Loucy (cell line): ENCODE results near the gene ADAM23.

Source experiments
- EZH2phosphoT487 ChIP-seq: fragments of 200-600 bp; IDR thresholded peaks from 2 replicates; pipeline ENCODE4 v1.6.1; 2018; ENCODE audit warnings: antibody characterized with exemption, mild to moderate bottlenecking, moderate library complexity, borderline replicate concordance
- TF ChIP-seq, protein P1 (sequence below): fragments of 200-600 bp; sonication (generic); conservative IDR thresholded peaks from 2 replicates; pipeline ENCODE4 v1.5.1; 2014; ENCODE audit warnings: mild to moderate bottlenecking, antibody characterized with exemption, low read length

DNA sequence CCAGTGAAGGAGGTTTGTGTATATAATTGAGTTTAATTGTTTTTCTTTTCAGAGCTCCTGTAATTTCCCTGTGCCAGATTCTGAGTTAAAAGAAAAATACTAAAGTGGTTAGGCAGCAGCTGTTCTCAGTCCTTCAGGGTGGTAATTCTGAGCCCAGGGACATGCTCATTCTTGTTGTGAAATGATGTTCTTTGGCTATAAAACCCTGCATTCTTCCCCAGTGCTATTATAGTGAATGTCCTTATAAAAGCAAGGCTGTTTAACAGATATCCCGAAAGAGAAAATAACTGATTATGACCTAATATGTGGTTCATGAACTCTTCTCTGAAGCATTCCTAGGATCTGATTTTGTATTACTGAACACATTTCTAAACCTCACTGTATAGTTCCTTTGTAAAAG, 34.0 kb downstream of the ADAM23 start:
- TF ChIP-seq, protein P1, sequence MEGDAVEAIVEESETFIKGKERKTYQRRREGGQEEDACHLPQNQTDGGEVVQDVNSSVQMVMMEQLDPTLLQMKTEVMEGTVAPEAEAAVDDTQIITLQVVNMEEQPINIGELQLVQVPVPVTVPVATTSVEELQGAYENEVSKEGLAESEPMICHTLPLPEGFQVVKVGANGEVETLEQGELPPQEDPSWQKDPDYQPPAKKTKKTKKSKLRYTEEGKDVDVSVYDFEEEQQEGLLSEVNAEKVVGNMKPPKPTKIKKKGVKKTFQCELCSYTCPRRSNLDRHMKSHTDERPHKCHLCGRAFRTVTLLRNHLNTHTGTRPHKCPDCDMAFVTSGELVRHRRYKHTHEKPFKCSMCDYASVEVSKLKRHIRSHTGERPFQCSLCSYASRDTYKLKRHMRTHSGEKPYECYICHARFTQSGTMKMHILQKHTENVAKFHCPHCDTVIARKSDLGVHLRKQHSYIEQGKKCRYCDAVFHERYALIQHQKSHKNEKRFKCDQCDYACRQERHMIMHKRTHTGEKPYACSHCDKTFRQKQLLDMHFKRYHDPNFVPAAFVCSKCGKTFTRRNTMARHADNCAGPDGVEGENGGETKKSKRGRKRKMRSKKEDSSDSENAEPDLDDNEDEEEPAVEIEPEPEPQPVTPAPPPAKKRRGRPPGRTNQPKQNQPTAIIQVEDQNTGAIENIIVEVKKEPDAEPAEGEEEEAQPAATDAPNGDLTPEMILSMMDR: no peak
- TF ChIP-seq EZH2phosphoT487: no peak
